Activated naive CD4-positive, alpha-beta T cell treated with Interleukin-2 at 50 U/mL for 16 hours (primary cell): ENCODE data around the gene PRKCE.

Experiments
- DNase-seq: peaks from one replicate; pipeline ENCODE4 v3.0.0-alpha.2; 2020

Gene PRKCE

DNA sequence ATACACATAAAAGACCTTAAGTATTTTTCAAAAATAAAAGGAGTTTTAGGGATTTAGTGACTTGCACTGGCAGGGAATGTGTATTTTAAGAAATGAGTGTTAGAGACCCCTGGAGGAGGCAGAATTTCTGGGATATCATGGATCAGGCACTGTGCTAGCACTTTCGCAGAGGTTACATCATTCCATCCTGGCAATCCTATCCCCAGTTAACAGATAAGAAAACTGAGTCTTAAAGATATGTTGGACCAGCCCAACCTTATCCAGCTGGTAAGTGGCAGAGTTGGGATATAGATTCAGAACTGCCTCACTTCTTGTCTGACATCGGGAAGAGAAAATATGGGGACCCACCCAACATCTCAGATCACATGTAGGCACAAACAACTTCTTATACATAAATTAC, 485.5 kb downstream of the PRKCE start:
- no peak for DNase-seq

DNA sequence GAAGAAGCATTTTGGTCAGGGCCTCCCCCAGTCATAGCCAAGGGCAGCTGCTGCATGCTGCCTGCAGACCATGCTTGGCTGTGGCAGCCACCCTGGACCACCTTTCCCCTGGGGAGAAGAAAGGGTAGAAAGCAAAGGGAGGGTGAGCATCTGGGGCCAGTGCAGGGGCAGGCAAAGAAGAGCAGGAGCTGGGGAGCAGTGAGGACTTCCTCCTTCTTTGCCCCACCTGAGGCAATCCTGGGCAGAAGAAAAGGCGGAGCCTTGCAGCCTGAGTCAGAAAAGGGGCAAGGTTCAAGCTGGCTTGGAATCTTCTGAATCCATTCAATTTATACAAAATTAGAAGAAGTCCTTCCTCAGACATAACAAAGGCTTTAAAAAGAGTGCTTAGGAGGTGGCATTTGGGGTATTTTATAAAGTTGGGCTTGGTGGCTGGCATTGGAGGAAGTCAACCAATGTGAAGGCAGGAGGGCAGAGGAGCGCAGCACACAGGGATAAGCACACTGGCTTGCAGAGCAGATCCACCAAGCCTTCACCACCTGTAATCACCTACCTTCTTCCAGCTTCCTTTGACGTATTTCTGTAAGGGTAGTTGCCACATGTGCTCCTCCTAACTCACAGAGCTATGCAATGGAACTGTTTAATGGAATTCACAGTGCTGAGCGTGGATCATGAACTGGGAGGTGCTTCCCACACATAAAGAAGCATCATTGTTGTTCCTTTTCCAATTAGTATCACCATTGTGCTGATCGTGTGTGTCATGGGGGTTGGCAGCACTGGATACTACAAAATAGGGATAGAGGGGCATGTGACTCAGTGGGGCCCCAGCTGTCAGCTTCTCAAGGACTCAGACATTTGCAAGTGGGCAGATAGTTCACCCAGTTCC, 491.3 kb downstream of the PRKCE start:
- no peak for DNase-seq

DNA sequence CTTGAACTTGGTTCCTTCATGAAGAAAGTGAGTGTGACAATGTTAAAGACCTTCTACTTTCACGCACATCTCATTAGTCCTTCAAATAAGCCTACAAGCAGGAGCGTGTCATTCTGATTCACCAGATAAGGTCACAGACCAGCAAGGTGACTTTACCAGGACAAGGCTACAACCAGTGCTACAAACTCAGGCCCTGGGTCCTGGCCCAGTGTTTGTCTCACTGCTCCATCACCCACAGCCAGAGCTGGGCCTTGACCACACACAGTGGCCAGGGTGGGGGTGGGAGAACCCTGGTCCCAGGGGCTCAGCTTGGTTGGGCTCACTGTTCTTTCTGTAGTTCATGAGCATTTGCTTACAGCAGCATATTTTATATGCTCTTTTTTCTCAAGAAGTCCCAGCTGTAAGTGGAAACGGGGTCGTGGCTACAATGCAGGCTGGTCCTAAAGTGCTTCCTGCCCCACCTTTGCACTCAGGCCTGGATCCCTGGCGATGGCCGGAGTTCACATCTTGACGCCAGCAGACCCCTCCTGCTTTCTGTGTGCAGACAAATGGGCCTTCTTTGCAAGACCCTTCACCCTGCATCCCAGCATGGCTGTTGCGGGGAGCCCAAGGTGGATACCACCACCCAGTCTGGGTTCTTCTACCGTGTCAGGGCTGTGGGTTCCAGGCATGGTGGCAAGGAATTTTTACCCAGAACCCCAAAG, 492.1 kb downstream of the PRKCE start:
- no peak for DNase-seq

DNA sequence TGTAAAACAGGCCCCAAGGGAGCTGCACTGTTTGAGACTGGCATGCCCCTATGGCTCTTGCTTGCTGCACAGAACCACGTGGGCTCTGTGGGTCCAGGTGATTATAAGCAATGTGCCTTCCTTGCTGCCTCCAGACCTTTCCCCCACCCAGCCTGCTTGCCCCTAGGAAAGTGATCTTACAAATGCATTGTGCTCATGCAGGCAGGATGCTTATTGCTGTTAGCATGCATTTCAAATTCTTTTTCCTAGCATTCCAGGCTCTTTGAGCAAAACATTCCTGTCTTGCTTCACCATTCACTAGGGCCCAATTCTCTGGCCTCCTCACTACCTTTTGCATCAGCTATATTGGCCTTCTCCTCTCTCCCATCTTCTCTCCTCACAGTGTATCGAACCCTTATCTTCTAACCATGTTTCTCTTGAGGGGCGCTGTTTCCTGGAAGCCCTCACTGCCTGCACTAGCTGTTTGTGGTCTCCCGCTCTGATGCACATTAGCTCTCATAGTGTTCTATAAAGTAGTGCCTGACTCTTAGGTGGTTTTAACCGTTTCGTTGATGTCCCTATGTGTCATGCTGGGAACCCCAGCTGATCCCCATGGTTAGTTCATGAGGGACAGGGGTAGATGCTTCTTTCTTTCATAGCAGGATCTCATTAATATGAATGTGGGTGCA, 492.8 kb downstream of the PRKCE start:
- no peak for DNase-seq

DNA sequence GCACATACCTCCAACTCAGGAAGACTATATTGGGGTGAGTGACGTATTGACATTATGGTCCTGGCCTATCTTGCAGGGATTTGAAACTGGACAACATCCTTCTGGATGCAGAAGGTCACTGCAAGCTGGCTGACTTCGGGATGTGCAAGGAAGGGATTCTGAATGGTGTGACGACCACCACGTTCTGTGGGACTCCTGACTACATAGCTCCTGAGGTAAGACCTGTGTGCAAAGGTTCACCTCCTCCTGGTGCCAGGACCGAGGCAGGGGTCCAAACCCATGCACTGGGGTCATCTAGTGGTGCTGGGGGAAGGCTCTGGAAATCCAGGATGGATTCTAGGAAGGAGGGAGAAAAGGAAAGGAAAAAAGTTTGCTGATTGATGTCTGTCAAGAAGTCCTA, 493.5 kb downstream of the PRKCE start:
- DNase-seq: no peak

DNA sequence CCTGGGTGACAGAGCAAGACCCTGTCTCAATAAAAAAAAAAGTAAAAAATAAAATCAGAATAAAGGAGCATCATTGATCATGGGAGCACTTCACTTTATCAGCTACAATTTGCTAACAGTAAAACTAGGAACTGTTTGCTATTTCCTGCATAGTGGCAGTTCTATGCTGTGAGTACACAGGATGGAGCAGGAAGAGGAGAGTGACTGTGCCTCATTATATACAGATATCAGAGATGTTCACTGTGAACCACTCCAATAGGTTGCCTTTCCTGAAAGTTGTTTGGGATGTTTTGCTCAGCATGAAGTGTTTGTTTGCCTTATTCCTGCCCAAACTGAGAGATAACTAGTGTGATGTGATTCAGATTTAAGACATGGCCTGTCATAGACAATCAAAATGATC, 494.4 kb downstream of the PRKCE start:
- no peak for DNase-seq

DNA sequence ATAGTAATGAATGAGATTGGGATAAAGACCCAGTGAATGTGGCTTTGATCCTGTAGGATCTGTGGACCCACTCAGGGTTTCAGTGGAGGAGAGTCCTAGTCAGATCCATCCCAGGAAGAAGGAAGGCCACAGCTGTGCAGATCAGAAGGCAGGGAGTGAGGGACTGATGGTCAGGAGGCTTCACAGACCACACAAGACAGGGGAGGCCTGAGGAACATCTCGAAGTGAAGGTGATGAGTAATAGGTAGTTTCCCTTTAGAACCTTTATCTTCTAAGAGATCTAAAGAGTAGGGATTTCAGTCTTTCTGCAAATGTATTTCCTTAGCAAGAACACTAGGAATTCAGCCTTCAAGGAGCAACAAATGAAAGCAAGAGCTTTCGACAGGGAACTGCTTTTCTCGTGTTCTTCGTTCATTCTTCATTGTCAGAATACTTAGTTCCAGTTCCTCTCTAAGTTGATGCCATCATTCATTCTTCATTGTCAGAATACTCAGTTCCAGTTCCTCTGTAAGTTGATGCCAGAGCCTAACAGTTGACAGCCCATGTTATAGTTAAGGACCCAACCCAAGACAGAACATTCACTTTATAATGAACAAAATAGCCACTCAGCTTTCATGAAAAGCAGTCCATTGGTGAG, 495.5 kb downstream of the PRKCE start:
- DNase-seq: no peak

DNA sequence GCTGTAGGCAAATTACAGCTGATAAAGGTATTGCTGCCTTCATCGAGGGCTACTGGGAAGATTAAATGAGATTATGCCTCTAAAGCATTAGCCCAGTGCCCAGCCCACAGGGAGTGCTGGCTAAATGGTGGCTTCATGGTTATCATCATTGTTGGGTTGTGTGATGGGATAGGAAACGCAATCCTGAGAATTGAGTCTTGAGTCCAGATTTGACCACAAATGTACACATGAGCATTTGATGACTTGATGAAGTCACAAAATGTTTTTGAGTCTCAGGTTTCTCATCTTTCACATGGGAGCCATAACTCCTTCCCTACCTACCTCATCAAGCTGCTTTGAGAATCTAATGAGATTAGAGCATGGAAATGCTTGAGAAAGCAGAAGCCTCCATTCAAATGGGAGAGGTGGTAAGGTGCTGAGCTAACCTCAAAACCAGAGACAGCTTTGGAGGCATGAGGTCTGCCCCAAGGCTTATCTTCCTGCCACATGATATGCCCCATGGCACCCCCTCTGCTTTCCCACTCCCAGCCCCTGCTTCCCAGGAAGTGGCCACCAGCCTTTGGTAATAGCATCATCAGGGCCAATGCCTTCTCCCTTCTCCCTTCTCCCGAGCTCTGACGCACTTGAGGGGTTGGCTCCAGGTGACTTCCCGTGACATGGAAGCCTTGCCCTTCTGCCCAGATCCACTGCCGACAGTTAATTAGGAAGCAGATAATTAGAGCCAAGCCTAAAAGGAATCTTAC, 496.3 kb downstream of the PRKCE start:
- no peak for DNase-seq

DNA sequence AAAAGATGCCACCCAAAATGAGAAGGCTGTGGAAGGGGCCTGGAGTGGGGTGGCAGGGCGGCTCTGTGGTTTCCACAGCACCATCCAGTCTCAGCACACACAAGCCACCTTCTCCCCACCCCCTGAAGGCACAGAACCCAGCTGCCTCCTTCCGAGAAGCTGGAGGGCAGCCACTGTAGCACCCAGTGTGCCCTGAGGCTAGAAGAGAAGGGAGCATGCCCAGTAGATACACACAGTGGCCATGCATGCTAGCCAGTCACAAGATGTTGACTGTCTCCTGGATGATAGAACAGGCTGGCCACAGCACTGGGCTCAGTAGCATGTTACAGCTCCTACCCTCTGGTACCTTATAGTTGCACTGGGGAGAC, 496.9 kb downstream of the PRKCE start:
- DNase-seq: no peak

DNA sequence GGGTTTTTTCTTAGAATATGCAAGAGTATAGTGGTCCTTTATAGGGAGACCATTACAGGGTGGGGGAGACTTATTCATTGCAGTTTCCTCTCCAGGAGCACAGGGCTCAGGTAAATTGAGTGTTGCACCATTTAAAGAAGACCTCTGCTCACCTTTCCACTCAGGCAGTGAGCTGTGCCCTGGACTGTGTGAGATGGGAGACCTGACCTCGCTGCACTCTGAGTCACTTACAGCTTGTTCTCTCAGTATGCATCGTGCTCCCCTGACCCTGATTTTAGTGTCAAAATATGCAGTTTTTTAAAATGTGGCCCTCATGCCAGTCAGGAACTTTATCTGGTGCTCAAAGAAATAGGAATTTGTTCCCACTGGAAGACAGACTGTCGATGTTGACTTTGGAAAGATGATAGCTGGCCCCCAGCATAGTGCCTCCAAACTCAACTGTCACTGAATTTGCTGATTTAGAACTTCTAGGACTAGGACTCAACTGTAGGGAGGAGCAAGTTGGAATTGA, 499.0 kb downstream of the PRKCE start:
- DNase-seq: no peak

DNA sequence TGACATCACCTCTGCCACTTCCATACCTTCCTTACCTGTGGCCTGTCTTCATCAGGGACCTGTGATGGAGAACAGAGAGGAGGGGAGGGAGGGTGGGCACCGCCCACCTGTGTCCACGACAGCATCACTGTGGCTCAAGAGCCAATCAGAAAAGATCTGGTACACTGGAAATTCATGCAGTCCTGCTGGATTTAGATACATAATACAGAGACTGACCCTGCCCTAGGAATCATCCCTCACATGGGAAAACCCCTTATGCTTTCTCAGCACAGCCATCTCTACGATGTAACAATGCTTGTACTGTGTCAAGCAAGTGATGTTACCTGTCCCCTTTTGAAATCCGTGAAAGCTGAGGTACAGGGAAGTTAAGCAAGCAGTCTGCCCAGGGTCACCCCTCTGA, 500.1 kb downstream of the PRKCE start:
- DNase-seq: no peak

DNA sequence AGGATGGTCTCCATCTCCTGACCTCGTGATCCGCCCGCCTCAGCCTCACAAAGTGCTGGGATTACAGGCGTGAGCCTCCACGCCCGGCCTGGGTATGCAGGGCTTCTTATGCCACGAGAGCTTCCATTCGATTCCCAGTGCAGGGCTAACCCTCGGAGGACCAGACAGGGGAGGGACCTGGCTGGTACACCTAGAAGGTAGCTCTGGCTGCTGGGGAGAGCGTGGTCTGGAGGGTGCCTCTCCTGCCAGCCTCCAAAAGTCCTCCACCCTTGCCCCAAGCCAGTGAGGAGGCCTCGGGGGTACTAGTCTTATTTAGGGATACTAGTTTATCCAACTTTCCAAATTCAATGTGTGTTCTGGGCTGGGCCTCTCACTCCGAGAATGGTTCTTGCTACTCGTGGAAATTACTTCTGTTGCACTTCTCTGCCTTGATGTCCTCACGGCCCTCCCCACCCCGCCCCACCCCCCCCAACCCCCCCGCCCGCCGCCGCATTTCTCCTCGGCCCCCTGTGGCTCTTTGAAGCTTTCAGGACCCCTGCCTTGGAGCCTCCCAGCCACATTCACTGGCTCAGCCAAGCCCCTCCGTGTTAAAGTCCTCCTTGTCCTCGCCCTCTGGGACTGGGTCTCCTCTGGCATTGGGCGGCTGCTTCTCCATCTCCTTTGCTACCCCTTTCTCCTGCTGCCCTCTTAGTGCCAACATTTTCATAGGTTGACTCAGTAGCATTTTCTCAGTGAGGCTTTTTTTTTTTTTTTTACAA, 502.7 kb downstream of the PRKCE start:
- DNase-seq: no peak

DNA sequence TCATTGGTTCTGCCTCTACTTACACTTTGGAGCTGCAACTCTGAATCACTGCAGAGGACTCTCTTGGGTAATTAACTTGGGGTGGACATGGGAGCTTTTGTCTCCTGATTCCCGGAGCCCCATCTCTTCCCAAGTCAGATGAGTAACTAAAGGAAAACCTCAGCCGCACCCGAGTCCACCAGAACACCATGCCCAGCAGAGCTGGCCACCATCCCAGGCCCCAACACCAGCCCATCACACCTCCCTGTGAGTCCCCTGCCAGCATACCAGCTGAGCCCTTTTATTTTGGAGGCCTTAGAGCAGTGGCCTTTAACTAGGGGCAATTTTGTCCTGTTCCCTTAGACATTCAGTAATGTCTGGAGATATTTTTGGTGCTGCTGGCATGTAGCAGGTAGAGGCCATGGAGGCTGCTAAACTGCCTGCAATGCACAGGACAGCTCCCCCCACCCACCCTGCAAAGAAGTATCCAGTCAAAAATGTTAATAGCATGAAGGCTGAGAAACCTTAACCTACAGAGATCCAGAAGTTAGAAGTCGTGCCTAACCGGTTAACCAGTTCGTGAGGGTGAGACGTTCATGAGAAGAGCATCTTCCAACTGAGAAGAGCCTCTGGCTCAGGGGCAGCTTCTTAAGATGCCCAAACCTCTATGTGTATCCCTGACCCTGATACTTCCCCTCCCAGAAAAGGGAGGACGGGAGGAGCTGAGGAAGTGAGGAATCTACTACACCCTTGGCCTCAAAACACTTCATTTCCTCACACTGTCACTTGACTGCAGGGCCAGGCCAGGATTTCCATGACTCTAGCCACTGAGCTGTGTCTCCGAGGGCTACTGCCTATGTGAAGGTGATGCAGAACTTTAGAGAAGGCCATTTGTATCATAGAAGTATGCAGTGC, 505.8 kb downstream of the PRKCE start:
- DNase-seq: no peak

DNA sequence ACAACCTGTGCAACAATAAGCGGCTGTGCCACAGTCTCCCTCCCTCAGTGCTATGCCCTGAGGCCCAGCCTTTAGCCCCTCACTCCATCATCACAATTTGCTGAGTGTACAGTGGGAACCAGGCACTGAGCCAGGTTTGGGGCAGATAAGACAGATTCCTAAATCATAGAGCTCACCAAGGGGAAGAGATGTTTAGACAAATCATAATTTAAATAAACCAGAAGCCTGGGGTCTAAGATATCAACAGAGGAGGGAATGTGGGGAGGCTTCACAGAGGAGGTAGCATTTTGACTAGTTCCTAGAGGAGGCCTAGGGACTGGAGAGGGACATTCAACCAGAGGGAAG, 506.5 kb downstream of the PRKCE start:
- no peak for DNase-seq

DNA sequence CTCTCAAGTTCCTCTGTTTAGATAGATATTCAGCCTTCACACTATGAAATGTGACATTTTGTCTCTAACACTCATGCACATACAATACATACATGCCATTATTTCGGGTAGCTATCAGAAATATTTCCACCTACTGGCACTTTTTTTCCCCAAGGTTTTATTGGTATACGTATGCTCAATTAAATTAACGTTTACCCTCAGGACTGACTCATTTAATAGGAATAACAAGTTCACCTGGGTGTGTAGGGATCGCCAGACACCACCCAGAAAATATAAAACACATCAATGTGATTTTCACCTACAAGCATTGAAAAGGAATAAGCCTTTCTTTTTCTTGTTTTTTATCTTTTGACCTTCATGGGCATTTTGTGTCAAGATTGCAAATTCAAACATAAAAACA, 507.2 kb downstream of the PRKCE start:
- no peak for DNase-seq

DNA sequence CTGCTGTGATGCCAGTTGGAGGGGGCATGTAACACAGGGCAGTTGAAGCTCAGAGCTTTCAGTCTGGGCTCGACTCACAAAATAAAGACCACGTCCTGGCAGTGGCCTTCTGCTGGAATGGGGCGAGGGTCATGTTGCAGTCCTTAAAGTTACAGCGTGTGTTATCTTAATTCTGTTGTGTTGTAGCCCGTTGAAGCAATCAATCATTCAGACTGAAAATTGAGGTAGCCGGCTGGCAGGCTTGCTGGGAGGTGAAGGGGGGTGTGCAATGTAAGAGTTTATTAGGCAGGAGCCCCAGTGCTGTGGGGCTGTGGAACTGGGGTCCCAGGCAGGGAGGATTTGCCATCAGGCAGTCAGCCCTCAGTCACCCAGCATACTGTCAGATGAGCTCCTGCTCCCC, 508.9 kb downstream of the PRKCE start:
- no peak for DNase-seq

DNA sequence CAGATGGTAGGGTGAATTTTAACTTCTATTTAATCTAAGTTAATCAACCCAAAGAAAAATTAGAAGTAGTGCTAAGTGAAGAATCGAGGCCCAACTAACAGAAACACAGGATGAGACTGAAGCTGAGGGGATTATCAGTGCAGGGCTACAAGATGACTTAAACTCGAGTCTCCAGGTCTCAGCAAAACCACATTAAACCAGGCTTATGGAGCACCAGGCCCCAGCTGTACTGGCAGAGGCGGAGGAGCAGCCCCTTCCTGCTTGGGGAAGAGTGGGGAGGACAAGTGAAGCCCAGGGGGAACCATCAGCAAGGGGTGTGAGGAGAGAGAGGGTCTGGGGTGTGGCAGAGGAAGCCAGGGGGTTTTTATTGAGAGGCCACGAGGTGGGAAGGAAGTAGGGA, 509.8 kb downstream of the PRKCE start:
- DNase-seq: no peak

DNA sequence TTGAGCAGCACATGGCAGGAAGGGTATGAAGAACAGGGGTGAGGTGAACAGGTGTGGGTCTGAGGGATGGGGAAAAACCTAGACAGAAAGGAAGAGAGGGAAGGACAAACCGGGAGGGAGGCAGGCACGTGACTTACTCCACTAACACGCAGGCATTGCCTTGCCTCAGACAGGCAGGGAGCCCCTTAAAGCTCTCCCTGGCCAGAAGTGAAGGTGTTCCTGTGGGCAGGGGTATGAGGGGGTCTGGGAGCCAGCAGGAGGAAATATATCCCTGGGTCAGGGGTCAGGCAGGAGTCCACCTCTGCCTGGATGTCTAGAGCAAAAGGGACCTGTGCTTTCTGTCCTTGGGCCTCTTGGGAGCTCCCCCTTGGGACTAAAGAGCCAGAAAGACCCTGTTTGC, 510.4 kb downstream of the PRKCE start:
- no peak for DNase-seq

DNA sequence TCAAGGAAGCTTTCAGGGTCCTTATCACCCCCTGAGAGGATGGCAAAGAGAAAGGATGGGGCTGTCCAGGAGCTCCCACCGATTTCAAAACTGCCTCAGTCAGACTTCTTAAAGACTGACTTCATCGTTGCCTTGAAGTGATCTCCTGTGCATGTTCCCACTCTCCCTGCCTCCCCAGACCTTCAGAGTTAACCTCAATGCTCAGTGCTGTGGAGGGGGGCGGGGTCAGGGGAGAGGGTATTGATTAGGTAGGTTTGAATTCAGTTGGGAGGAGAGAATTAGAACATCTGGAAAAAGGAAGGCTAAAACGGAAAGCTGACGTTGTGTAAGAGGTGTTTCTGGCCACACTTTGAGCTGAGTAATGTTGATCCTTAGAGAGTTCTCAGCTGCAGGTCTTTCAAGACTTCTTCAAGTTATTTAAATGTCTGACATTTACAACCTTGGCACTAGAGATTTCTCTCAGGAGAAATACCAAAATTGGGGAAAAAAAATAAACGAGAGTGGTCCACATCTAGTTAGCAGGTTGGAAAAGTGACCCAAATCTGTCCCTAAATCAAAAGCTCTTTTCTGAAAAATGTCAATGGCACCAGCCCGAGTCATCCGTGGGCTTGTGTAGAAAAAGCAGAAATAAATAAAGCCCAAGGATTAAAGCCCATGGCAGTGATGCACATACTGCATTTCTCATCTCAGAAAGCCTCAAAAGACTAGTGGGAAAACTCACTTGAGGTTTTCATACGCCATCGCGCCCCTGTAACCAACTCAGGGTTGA, 511.0 kb downstream of the PRKCE start:
- DNase-seq: no peak

DNA sequence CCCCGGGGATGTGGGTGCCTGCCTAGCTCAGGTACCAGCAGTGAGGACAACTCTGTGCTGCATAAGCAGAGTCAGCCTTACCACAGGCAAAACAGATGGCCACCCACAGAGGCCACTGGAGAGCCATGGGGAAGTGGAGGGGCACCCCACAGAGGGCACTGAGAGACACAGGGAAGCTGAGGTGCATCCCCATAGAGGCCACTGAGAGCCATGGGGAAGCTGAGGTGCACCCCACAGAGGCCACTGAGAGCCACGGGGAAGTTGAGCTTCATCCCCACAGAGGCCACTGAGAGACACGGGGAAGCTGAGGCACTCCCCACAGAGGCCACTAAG, 511.6 kb downstream of the PRKCE start:
- DNase-seq: no peak
